ENCODE measurements around the gene NUB1. TPM values are rescaled to one million over a fixed set of nuclear protein-coding genes. Genes with fewer than 3 reads are reported as not detected.

NUB1 gene
- polyA plus RNA-seq, 1 experiment = 44.5 TPM

GRCh38 chr7:151319189-151319588 lies 22.4 kb upstream of the NUB1 start:
- CTCF ChIA-PET = interaction anchor here (0.8 to 4.2 kb wide), 4 partner anchors 9 to 130 kb away, joined by 3 to 15 read pairs (median 10); no protein-coding TSS in a partner anchor
- DNase-seq (ENCODE audit: low read depth) = no peak
- Histone ChIP-seq H3K4me3 (ENCODE audit: low read depth, low read length) (no peak overlapping the region), H3K27me3 (ENCODE audit: control insufficient read depth, insufficient read depth, low read length) (peaks cover 6% of the 10 kb centered on the region; the same call in 1 of the 2 replicates), H3K36me3 (ENCODE audit: control insufficient read depth, insufficient read depth, low read length) (no peaks in the 10 kb centered on the region)
- POLR2A ChIA-PET = no interaction called here
- TF ChIP-seq, protein P1, sequence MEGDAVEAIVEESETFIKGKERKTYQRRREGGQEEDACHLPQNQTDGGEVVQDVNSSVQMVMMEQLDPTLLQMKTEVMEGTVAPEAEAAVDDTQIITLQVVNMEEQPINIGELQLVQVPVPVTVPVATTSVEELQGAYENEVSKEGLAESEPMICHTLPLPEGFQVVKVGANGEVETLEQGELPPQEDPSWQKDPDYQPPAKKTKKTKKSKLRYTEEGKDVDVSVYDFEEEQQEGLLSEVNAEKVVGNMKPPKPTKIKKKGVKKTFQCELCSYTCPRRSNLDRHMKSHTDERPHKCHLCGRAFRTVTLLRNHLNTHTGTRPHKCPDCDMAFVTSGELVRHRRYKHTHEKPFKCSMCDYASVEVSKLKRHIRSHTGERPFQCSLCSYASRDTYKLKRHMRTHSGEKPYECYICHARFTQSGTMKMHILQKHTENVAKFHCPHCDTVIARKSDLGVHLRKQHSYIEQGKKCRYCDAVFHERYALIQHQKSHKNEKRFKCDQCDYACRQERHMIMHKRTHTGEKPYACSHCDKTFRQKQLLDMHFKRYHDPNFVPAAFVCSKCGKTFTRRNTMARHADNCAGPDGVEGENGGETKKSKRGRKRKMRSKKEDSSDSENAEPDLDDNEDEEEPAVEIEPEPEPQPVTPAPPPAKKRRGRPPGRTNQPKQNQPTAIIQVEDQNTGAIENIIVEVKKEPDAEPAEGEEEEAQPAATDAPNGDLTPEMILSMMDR (IDR thresholded peaks at IDR 0.05; ENCODE audit: insufficient read depth, low read depth, low read length) = no peak

- TF ChIP-seq, protein P1 (IDR thresholded peaks at IDR 0.05; ENCODE audit: insufficient read depth, low read depth, low read length) = no peak
- Histone ChIP-seq H3K36me3 (ENCODE audit: control insufficient read depth, insufficient read depth, low read length) (no peaks in the 10 kb centered on the region), H3K4me3 (ENCODE audit: low read depth, low read length) (no peak overlapping the region), H3K27me3 (ENCODE audit: control insufficient read depth, insufficient read depth, low read length) (peaks cover 6% of the 10 kb centered on the region; the same call in 1 of the 2 replicates)
- ChIA-PET CTCF (interaction anchor here (0.6 to 4.2 kb wide), 7 partner anchors 10 to 439 kb away, joined by 3 to 15 read pairs (median 4); no protein-coding TSS in a partner anchor), POLR2A (no interaction called here)
- no peak for DNase-seq (ENCODE audit: low read depth)
These were observed 21.3 kb upstream of the NUB1 start for GRCh38 chr7:151320263-151320845.

DNA sequence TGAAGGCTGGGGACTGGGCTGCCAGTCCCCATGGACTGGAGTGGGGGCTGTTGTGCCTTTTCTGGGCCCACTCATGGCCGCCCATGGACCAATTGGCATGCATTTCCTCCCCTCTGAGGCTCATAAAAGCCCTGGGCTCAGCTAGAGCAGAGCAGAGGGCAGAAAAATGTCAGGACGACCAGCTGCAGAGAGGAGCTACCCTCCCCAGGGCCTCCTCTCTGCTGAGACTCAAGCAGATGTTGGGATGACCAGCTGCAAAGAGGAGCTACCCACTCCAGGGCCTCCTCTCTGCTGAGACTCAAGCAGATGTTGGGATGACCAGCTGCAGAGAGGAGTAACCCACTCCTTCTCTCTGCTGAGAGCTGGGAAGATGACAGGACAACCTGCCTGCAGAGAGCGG lies 20.3 kb upstream of the NUB1 start:
- TF ChIP-seq, protein P1 (IDR thresholded peaks at IDR 0.05; ENCODE audit: insufficient read depth, low read depth, low read length) = no peak
- H3K4me3 ChIP-seq (ENCODE audit: low read depth, low read length) = no peak overlapping the region
- peaks cover 6% of the 10 kb centered on the region; the same call in 1 of the 2 replicates for H3K27me3 ChIP-seq (ENCODE audit: control insufficient read depth, insufficient read depth, low read length)
- ChIA-PET CTCF (interaction anchor here (0.9 to 4.2 kb wide), 5 partner anchors 11 to 438 kb away, joined by 4 to 15 read pairs (median 7); no protein-coding TSS in a partner anchor), POLR2A (no interaction called here)
- H3K36me3 ChIP-seq (ENCODE audit: control insufficient read depth, insufficient read depth, low read length) = no peaks in the 10 kb centered on the region
- DNase-seq (ENCODE audit: low read depth) = no peak

DNA sequence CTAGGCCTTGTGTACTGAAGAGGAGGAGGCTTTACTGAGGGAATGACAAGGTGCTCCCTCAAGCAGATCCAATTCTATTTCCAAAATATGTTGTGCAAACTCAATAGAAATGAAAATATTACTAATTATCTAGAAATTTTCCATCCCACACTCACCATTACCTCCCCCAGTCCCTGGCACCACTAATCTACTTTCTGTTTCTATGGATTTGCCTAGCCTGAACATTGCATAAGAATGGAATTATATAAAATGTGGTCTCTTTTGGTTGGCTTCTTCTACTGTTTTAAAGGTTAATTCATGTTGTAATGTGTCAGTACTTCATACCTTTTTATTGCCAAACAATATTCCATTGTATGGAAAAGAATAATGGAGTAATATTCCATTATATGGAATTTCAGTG lies 18.7 kb upstream of the NUB1 start:
- POLR2A ChIA-PET = no interaction called here

GRCh38 chr7:151327022-151327421 lies 14.6 kb upstream of the NUB1 start:
- Histone ChIP-seq H3K27me3 (ENCODE audit: control insufficient read depth, insufficient read depth, low read length) (no peaks in the 10 kb centered on the region; the same call in 1 of the 2 replicates), H3K4me3 (ENCODE audit: low read depth, low read length) (no peak overlapping the region), H3K36me3 (ENCODE audit: control insufficient read depth, insufficient read depth, low read length) (no peaks in the 10 kb centered on the region)
- TF ChIP-seq, protein P1 (IDR thresholded peaks at IDR 0.05; ENCODE audit: insufficient read depth, low read depth, low read length) = no peak
- CTCF ChIA-PET = interaction anchor here (0.7 to 6.1 kb wide), 7 partner anchors 11 to 432 kb away, joined by 3 to 50 read pairs (median 5); partner anchors contain the start of gene NUB1
- POLR2A ChIA-PET = no interaction called here
- no peak for DNase-seq (ENCODE audit: low read depth)

More for the DNA sequence above, 18.7 kb upstream of the NUB1 start:
- Histone ChIP-seq H3K36me3 (ENCODE audit: control insufficient read depth, insufficient read depth, low read length) (no peaks in the 10 kb centered on the region), H3K4me3 (ENCODE audit: low read depth, low read length) (no peak overlapping the region), H3K27me3 (ENCODE audit: control insufficient read depth, insufficient read depth, low read length) (0 out of 2 replicates have a peak, but pooled peaks cover 3% of the 10 kb centered on the region)
- DNase-seq (ENCODE audit: low read depth) = no peak
- CTCF ChIA-PET = interaction anchor here (0.7 kb wide), 1 partner anchor 19 kb away, joined by 3 read pairs; the partner anchor contains the start of gene NUB1
- TF ChIP-seq, protein P1 (IDR thresholded peaks at IDR 0.05; ENCODE audit: insufficient read depth, low read depth, low read length) = no peak
